Measurements from ENCODE around the gene CDH2.

Gene CDH2

GRCh38 chr18:27996801-27997272 is 180.1 kb downstream of the CDH2 start:
- DNase-seq (ENCODE audit: low read depth in 2 of 2), result no peak

DNA sequence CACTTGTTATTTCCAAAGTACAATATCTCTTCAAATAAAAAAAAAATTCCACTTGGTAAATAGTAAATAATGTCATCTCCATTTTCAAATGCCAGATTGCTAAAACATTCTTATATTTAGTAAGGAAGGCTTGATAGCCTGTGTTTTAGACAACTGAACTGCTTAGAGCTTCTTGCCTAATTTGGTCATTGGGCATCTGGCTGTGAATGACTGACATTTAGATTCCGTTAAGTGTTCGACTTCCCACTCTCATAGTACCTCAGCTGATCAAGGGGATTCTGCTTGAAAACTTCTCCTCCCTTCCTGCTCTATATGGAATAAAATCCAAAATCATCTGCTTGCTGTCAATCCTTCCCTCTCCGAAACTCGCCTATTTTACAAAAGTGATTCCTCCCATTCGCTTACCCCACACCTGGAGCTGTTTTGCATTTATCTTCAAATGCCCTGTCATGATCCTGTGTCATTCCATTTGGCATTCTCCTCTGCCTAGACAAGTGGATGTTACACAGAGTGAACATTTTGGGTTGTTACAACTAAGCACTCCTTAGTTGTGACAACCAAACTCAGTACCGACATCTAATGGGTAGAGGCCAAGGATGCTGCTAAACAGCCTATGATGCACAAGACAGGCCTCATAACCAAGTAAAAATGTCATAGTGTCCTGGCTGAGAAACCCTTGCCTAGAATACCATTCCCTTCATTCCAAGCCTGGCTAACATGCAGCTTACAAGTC is 181.0 kb downstream of the CDH2 start:
- DNase-seq (ENCODE audit: low read depth in 2 of 2), result no peak

GRCh38 chr18:27994571-27994970 is 182.4 kb downstream of the CDH2 start:
- DNase-seq (ENCODE audit: low read depth in 2 of 2), result no peak

DNA sequence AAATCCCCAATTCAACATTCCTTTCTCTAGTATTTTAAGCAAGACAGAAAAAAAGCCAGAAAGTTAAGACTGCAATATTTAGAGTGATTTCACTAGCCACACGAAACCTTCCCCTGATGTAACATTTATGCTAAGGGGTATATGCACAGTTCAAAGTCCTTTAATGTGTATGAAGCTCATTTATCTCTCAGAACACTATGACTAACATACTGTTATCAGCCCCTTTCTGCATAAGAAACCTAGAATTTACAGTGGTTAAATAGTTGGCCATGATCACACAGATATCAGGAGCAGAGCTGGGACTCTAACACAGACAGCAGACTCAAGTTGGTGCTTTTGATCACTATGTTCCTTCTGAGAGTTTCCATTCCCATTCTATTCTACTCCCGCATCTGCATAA is 185.5 kb downstream of the CDH2 start:
- DNase-seq (ENCODE audit: low read depth in 2 of 2), result no peak

DNA sequence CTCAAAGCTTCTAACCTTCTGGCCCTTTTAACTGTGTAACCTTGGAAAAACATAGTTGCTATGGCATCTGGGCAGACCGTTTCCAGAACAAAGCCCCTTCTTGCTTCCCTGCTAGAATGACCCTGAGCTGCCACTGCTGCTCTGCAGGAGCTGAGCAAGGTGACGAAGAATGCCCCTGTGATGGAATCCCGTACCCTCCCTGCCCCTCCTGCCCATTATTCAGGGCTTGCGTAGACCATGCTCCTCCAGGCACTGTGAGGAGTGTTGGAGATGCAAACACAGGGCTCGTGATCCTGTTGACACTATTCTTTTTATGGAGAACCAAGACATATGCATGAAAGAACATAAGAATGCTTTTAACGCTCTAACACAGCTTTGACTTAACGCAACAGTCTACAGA is 191.1 kb downstream of the CDH2 start:
- no peak for DNase-seq (ENCODE audit: low read depth in 2 of 2)

GRCh38 chr18:27983780-27984179 is 193.2 kb downstream of the CDH2 start:
- DNase-seq (ENCODE audit: low read depth in 2 of 2), result no peak

- no peak for DNase-seq (ENCODE audit: low read depth in 2 of 2)
Observed at GRCh38 chr18:27976806-27977408, 200.0 kb downstream of the CDH2 start.

DNA sequence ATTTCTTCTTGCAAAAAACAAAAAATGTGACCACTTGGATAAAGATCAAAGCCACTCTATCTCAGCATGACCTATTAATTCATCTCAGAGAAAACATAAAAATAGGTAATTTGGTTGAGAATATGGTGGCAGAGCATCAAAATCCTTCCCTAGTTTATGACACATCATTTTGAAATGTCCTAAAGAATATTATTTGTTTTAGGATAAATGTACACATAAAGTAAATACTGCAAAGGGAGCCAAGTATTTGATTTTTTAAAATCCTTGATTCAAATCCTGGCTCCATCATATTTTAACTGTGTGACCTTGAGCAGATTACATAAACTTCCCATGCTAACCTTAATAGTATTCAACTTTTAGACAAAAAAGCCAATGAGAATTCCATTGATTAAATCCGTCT is 206.6 kb downstream of the CDH2 start:
- no peak for DNase-seq (ENCODE audit: low read depth in 2 of 2)

- DNase-seq (ENCODE audit: low read depth in 2 of 2), result no peak
Observed at GRCh38 chr18:27969206-27969605, 207.7 kb downstream of the CDH2 start.

DNA sequence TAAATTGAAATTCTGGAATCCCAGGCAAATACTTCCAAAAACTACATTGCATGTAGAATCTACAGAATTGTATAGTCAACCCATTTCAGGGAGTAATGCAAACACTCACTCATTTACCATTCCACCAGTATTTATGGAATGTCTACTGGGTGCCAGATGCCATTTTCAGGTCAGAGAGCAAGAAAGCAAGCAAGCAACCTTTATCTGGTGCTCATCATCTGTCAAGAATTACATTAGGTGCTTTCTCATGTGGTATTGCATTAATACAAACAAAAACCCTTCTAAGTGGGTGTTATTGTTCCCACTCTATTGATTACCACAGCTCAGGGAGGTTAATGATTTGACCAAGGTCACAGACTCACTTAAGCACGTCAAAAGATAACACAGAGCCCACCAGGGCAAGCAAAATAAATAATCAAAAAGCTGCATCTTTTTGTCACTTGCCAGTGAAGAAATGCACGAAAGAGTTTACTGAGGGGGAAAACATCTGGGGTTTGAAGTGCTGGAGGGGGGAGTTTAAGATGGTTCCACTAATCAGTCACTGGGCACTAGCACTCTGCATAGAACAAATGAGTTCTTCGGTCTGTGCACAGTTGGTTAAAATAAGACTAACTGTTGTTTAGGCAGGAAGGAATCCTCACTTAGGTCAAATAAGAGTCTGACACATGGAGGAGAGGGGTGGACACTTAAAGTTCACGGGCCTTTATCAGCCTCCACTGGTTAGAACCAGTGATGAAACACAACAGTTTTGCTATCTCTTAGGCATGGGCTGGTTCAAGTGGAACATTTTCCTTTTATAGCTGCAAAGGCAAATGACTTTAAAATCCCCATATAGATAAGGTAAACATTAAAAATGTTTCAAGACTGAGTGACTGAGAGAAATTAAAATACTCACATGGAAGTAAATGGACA is 208.8 kb downstream of the CDH2 start:
- no peak for DNase-seq (ENCODE audit: low read depth in 2 of 2)

DNA sequence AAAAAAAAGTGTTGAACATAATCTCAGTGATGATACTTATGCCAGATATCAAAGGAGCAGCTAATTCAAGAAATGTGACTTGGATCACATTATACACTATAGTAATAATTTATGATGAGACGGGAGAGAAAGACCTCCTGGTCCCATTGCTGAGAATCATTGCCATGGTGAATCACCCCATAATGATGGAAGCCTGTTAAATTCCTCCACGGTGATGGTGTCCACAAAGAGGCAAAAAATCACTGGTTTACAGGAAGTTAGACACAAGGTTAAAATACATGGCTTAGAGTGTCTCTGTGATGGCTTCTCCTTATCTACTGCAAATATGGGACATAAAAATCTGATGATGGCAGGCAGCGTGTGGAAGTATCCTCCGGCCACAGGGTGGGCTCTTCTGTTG is 210.0 kb downstream of the CDH2 start:
- no peak for DNase-seq (ENCODE audit: low read depth in 2 of 2)

- no peak for DNase-seq (ENCODE audit: low read depth in 2 of 2)
Observed at GRCh38 chr18:27964811-27965210, 212.1 kb downstream of the CDH2 start.

GRCh38 chr18:27959101-27959500 is 217.8 kb downstream of the CDH2 start:
- DNase-seq (ENCODE audit: low read depth in 2 of 2), result no peak

- DNase-seq (ENCODE audit: low read depth in 2 of 2), result no peak
Observed at GRCh38 chr18:27956001-27956640, 220.8 kb downstream of the CDH2 start.

GRCh38 chr18:27954226-27954625 is 222.7 kb downstream of the CDH2 start:
- no peak for DNase-seq (ENCODE audit: low read depth in 2 of 2)

- no peak for DNase-seq (ENCODE audit: low read depth in 2 of 2)
Observed at GRCh38 chr18:27952741-27953140, 224.2 kb downstream of the CDH2 start.

DNA sequence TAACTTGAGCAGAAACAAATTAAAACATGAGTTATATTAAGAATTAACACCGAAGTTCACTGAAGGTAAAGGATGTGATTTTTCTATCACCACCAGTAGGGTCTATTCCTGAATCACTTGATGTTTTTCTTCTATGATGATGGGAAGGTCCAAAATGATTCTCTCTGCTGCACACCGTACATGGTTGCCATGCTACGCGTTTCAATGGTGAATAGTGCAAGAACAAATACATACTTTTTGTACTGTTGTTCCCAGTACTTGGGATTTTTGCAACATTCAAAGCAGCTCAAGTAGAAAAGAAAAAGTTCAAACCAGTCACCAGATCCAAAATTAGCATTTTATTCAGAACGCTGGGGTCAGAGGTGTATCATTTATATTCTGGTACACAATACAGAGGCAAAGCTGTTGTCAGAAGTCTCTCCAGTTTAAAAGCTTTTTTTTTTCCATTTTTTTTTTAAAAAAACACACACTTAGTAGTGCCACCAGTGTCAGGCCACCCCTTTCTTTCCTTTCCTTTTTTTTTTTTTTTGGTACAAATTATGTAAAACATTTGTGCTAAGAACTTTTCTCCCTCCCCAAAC is 226.2 kb downstream of the CDH2 start:
- no peak for DNase-seq (ENCODE audit: low read depth in 2 of 2)

GRCh38 chr18:27948986-27949385 is 227.9 kb downstream of the CDH2 start:
- no peak for DNase-seq (ENCODE audit: low read depth in 2 of 2)

GRCh38 chr18:27942706-27943105 is 234.2 kb downstream of the CDH2 start:
- DNase-seq (ENCODE audit: low read depth in 2 of 2), result no peak

DNA sequence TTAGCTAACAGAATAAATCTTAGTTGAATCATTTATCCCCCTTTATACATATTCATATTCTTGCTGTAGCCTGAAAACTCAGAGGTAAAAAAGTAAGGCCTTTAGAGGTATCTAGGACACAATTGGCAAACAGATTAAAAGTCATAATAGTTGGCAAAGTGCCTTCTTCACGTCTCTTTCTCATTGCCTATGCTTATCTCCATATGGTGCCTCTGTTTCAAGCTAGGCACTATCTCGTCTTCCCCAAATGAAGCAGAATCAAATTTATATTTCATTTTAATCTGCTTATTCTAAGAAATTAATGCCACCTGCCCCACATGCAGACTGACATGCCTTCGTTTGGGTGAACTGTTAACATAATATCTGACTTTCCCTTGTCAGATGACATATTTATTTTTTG is 245.4 kb downstream of the CDH2 start:
- no peak for DNase-seq (ENCODE audit: low read depth in 2 of 2)

DNA sequence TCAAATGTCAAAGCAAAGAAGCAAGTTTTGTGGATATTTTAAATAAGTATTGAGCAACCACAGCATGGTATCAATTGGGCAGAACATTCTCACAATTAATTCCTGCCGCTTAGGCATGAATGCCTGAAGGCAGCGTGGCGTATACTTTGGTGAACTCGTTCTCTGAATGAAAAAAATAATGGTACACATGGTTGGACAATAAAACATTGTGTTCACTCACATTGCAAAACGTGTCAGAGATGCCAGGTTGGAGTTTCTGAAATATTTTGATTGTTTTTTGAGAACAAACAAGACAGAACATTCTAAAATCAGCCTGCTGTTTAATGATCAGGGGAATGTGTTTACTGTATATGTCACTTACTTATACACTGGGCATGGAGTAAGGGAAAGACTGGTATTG is 254.2 kb downstream of the CDH2 start:
- DNase-seq (ENCODE audit: low read depth in 2 of 2), result no peak
